ENCODE results near the gene HLA-DQB1.
"Not testable (repeated sequence)": the region's sequence is repeated elsewhere in the genome, so short reads cannot be mapped to it uniquely, and the experiment has no call there.

HLA-DQB1 gene

GRCh38 chr6:32680055-32680454, 13.6 kb upstream of the HLA-DQB1 start:
- no peak for TF ChIP-seq CTCF (IDR thresholded peaks at IDR 0.05; ENCODE audit: insufficient read depth, low read length, poor library complexity, severe bottlenecking)
- no peak for DNase-seq (ENCODE audit: extremely low read depth, insufficient read length)
- H3K4me3 ChIP-seq (replicated peaks; ENCODE audit: low read depth, low read length): no peak overlapping the region
- no peaks in the 10 kb centered on the region for H3K36me3 ChIP-seq (ENCODE audit: control insufficient read depth, insufficient read depth, low read length)
- no peaks in the 10 kb centered on the region for H3K27me3 ChIP-seq (replicated peaks; ENCODE audit: control insufficient read depth, insufficient read depth, low read length)

GRCh38 chr6:32679492-32679891, 13.0 kb upstream of the HLA-DQB1 start:
- DNase-seq (ENCODE audit: extremely low read depth, insufficient read length): no peak
- TF ChIP-seq CTCF (IDR thresholded peaks at IDR 0.05; ENCODE audit: insufficient read depth, low read length, poor library complexity, severe bottlenecking): no peak
- Histone ChIP-seq H3K27me3 (replicated peaks; ENCODE audit: control insufficient read depth, insufficient read depth, low read length) (no peaks in the 10 kb centered on the region), H3K36me3 (ENCODE audit: control insufficient read depth, insufficient read depth, low read length) (no peaks in the 10 kb centered on the region), H3K4me3 (replicated peaks; ENCODE audit: low read depth, low read length) (no peak overlapping the region)

GRCh38 chr6:32674123-32674522, 7.7 kb upstream of the HLA-DQB1 start:
- H3K27me3 ChIP-seq (replicated peaks; ENCODE audit: control insufficient read depth, insufficient read depth, low read length); DNase-seq (ENCODE audit: extremely low read depth, insufficient read length); H3K36me3 ChIP-seq (ENCODE audit: control insufficient read depth, insufficient read depth, low read length); H3K4me3 ChIP-seq (replicated peaks; ENCODE audit: low read depth, low read length): not testable (repeated sequence)

- DNase-seq (ENCODE audit: extremely low read depth, insufficient read length); H3K27me3 ChIP-seq (replicated peaks; ENCODE audit: control insufficient read depth, insufficient read depth, low read length); H3K4me3 ChIP-seq (replicated peaks; ENCODE audit: low read depth, low read length); H3K36me3 ChIP-seq (ENCODE audit: control insufficient read depth, insufficient read depth, low read length): not testable (repeated sequence)
Observed at GRCh38 chr6:32671908-32672307, 5.5 kb upstream of the HLA-DQB1 start.

GRCh38 chr6:32669893-32670292, 3.4 kb upstream of the HLA-DQB1 start:
- DNase-seq (ENCODE audit: extremely low read depth, insufficient read length): no peak
- Histone ChIP-seq H3K27me3 (replicated peaks; ENCODE audit: control insufficient read depth, insufficient read depth, low read length) (no peaks in the 10 kb centered on the region), H3K36me3 (ENCODE audit: control insufficient read depth, insufficient read depth, low read length) (no peaks in the 10 kb centered on the region), H3K4me3 (replicated peaks; ENCODE audit: low read depth, low read length) (no peak overlapping the region)
- no peak for TF ChIP-seq CTCF (IDR thresholded peaks at IDR 0.05; ENCODE audit: insufficient read depth, low read length, poor library complexity, severe bottlenecking)

GRCh38 chr6:32669240-32669639, 2.8 kb upstream of the HLA-DQB1 start:
- Histone ChIP-seq H3K4me3 (replicated peaks; ENCODE audit: low read depth, low read length) (no peak overlapping the region), H3K27me3 (replicated peaks; ENCODE audit: control insufficient read depth, insufficient read depth, low read length) (no peaks in the 10 kb centered on the region), H3K36me3 (ENCODE audit: control insufficient read depth, insufficient read depth, low read length) (no peaks in the 10 kb centered on the region)
- no peak for DNase-seq (ENCODE audit: extremely low read depth, insufficient read length)
- TF ChIP-seq CTCF (IDR thresholded peaks at IDR 0.05; ENCODE audit: insufficient read depth, low read length, poor library complexity, severe bottlenecking): no peak

- no peak for TF ChIP-seq CTCF (IDR thresholded peaks at IDR 0.05; ENCODE audit: insufficient read depth, low read length, poor library complexity, severe bottlenecking)
- Histone ChIP-seq H3K36me3 (ENCODE audit: control insufficient read depth, insufficient read depth, low read length) (no peaks in the 10 kb centered on the region; the same call in 1 of the 2 replicates), H3K4me3 (replicated peaks; ENCODE audit: low read depth, low read length) (peak overlapping the region; percentile 49), H3K27me3 (replicated peaks; ENCODE audit: control insufficient read depth, insufficient read depth, low read length) (no peaks in the 10 kb centered on the region)
- DNase-seq (ENCODE audit: extremely low read depth, insufficient read length): peak; percentile 73
Observed at GRCh38 chr6:32668226-32668747, 1.8 kb upstream of the HLA-DQB1 start.
